ENCODE measurements around the gene AKR1B15.

The AKR1B15 gene

GRCh38 chr7:134618756-134619530 is 70.0 kb downstream of the AKR1B15 start:
- no peak for DNase-seq

DNA sequence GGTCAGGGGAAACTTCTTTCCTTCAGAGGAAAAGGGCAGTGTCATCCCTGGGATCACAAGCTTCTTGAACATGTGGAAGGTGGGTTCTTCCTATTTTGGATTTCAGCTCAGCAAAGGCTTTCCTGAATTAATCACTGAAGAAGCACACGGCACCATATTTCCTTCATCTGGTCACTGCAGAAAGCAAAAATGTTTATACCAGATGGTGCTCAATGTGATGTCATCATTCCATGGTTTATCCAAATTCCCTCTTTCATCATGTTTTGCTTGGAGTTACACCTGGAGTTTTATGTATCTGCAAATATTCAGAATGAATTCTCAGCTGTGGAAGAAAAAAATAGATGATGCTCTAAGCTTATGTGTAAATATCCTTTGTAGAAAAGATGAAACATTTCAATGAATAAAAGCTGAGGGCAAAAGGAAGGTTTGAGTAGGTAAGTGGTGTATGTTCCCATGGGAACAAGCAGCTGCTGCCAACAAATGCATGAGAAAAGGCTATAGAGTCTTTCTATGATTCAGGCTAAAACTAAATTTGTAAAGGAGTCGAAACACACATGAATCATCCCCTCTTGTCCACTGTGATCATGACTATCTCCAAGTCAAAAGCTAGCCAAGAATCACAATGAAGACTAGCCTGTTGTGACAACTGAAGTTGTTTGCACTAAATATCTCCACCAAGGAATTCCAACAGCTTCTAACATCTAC is 70.9 kb downstream of the AKR1B15 start:
- peak; percentile 49 for DNase-seq

DNA sequence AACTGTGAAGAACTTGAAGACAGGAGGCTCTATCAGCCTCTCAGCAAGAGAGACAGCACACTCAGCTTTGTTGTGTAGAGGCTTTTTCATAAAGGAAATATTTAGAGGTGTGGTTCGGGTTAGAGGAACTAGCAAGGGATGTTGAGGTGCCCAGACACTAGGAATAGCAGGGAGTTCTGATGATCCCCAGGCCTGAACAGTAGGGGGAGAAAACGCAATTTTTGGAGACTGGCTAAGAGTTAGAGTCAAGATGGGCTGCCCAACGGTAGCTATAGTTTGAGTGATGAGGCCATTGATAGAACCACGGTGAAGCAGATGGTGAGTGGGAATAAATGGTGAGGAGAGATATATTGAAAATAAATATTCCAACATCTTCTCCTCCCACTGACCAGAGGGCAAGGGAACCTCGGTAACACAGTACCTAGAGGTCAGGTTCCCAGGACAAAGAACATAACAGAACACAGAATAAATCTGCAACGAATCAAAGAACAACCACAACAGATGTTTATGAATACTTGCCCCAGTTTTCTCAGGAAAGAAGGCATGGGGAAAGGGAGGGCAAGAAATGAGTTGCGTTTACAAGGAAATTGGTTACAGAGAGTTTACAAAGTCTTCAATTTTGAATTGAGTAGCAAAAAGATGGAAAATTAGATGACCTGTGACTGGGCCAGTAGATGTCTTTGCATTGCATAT is 73.5 kb downstream of the AKR1B15 start:
- no peak for DNase-seq

DNA sequence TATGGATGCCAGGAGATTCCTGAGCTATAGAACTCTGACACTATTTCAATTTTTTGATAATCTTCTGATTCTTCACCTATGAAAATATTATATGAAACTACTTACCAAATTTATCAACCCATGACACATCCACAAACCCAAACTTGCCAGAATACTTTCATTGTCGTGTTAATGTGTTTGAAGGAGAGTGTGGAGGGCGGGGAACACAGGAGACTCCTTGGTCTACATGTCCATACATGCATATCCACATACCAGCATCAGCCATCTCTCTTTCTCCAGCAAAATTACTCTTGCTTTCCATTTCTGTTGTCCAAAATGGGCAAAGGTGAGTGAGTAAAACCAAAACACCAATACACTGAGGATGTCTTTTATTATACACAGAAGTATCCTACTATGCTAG is 74.3 kb downstream of the AKR1B15 start:
- no peak for DNase-seq

GRCh38 chr7:134625550-134625949 is 76.6 kb downstream of the AKR1B15 start:
- DNase-seq: no peak

DNA sequence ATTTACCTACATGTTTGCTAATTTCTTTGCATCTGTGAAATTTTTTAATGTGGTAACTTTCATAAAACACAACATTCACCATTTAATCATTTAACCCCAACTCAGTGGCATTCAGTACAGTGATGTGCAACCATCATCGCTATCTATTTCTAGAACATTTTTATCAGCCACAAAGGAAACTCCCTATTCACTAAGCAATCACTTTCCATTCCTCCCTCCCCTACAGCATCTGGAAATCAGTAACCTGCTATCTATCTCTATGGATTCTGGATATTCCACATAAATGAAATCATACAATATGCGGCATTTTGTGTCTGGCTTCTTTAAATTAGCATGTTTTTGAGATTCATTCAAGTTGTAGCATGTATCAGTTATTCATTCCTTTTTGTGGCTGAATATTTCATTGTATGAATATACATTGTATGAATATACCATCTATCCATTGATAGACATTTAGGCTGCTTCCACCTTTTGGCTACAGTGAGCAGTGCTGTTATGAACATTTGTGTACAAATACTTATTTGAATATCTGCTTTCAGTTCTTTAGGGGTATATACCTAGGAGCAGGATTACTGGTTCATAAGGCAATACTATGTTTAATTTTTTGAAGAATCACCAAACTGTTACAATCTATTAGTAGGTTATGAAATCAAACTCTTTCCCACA is 78.3 kb downstream of the AKR1B15 start:
- no peak for DNase-seq

GRCh38 chr7:134627775-134628153 is 78.9 kb downstream of the AKR1B15 start:
- no peak for DNase-seq

DNA sequence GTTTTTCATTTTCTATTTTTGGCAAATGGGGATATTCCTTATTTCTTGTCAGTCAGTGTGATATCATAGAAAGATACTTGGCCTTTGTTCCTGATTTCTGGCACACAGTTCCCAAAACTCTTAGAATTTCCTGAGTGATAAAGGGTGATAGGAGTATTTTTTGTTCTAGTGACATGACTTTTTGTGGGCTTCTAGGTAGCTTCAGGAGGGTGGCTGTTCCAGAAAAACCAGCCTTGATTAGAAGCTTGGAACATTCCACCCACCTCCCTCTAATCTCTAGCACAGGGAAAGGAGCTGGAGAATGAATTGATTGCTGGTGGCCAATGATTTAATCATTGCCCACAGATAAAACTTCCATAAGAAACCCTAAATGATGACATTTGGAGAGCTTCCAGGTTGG is 80.5 kb downstream of the AKR1B15 start:
- DNase-seq: no peak
